ENCODE measurements around the gene DLG2. TPM values are rescaled to one million over a fixed set of nuclear protein-coding genes. Genes with fewer than 3 reads are reported as not detected.
A peak's percentile ranks its signal among the peaks of the same experiment; 100 is the strongest.

The DLG2 gene
- polyA plus RNA-seq, 1 donor, result 8.1 TPM

- H3K9me3 ChIP-seq (ENCODE audit: control insufficient read depth, low read depth, low read length), result no peaks in the 10 kb centered on the region
- no peak overlapping the region for H3K27ac ChIP-seq (ENCODE audit: low read length)
- H3K27me3 ChIP-seq (ENCODE audit: control insufficient read depth, insufficient read depth, low read length), result no peaks in the 10 kb centered on the region
- no peak for DNase-seq
- no peak overlapping the region for H3K4me3 ChIP-seq (ENCODE audit: low read length)
- peaks cover 4% of the 10 kb centered on the region for H3K4me1 ChIP-seq (ENCODE audit: control insufficient read depth, insufficient read depth, low read length)
- no peaks in the 10 kb centered on the region for H3K36me3 ChIP-seq (ENCODE audit: control insufficient read depth, insufficient read depth, low read length)
- no CpG with 5 or more reads among the region's 5 CpGs for whole genome bisulfite sequencing (ENCODE audit: insufficient coverage, low lambda C conversion rate)
Measured at GRCh38 chr11:83549984-83550667, 2077.0 kb downstream of the DLG2 start.

- H3K4me3 ChIP-seq (ENCODE audit: low read length), result no peak overlapping the region
- no peaks in the 10 kb centered on the region for H3K36me3 ChIP-seq (ENCODE audit: control insufficient read depth, insufficient read depth, low read length)
- DNase-seq, result no peak
- no peak overlapping the region for H3K27ac ChIP-seq (ENCODE audit: low read length)
- no peaks in the 10 kb centered on the region for H3K27me3 ChIP-seq (ENCODE audit: control insufficient read depth, insufficient read depth, low read length)
- no peaks in the 10 kb centered on the region for H3K9me3 ChIP-seq (ENCODE audit: control insufficient read depth, low read depth, low read length)
- no CpG with 5 or more reads among the region's 3 CpGs for WGBS (ENCODE audit: insufficient coverage, low lambda C conversion rate)
- peaks cover 26% of the 10 kb centered on the region for H3K4me1 ChIP-seq (ENCODE audit: control insufficient read depth, insufficient read depth, low read length)
Measured at GRCh38 chr11:83546368-83546767, 2080.8 kb downstream of the DLG2 start.

- Histone ChIP-seq H3K27ac (ENCODE audit: low read length) (no peak overlapping the region), H3K27me3 (ENCODE audit: control insufficient read depth, insufficient read depth, low read length) (no peaks in the 10 kb centered on the region), H3K4me3 (ENCODE audit: low read length) (no peak overlapping the region), H3K4me1 (ENCODE audit: control insufficient read depth, insufficient read depth, low read length) (peaks cover 26% of the 10 kb centered on the region), H3K36me3 (ENCODE audit: control insufficient read depth, insufficient read depth, low read length) (no peaks in the 10 kb centered on the region), H3K9me3 (ENCODE audit: control insufficient read depth, low read depth, low read length) (no peaks in the 10 kb centered on the region)
- DNase-seq, result no peak
- no CpG with 5 or more reads among the region's 6 CpGs for whole genome bisulfite sequencing (ENCODE audit: insufficient coverage, low lambda C conversion rate)
Measured at GRCh38 chr11:83545494-83546260, 2081.5 kb downstream of the DLG2 start.

GRCh38 chr11:83544846-83545245 lies 2082.3 kb downstream of the DLG2 start:
- no peak for DNase-seq
- H3K4me1 ChIP-seq (ENCODE audit: control insufficient read depth, insufficient read depth, low read length), result peaks cover 26% of the 10 kb centered on the region
- no CpG with 5 or more reads among the region's 1 CpG for WGBS (ENCODE audit: insufficient coverage, low lambda C conversion rate)
- peak overlapping the region; percentile 90 for H3K27ac ChIP-seq (ENCODE audit: low read length)
- no peak overlapping the region for H3K4me3 ChIP-seq (ENCODE audit: low read length)
- no peaks in the 10 kb centered on the region for H3K9me3 ChIP-seq (ENCODE audit: control insufficient read depth, low read depth, low read length)
- no peaks in the 10 kb centered on the region for H3K27me3 ChIP-seq (ENCODE audit: control insufficient read depth, insufficient read depth, low read length)
- H3K36me3 ChIP-seq (ENCODE audit: control insufficient read depth, insufficient read depth, low read length), result no peaks in the 10 kb centered on the region

GRCh38 chr11:83543706-83544439 lies 2083.3 kb downstream of the DLG2 start:
- Histone ChIP-seq H3K4me3 (ENCODE audit: low read length) (no peak overlapping the region), H3K4me1 (ENCODE audit: control insufficient read depth, insufficient read depth, low read length) (peaks cover 26% of the 10 kb centered on the region), H3K36me3 (ENCODE audit: control insufficient read depth, insufficient read depth, low read length) (no peaks in the 10 kb centered on the region), H3K27ac (ENCODE audit: low read length) (peak overlapping the region; percentile 90), H3K27me3 (ENCODE audit: control insufficient read depth, insufficient read depth, low read length) (no peaks in the 10 kb centered on the region), H3K9me3 (ENCODE audit: control insufficient read depth, low read depth, low read length) (no peaks in the 10 kb centered on the region)
- DNase-seq, result peak; percentile 78 to 87
- WGBS (ENCODE audit: insufficient coverage, low lambda C conversion rate), result 46% methylated on average over 2 of the region's 3 CpGs

- Histone ChIP-seq H3K27ac (ENCODE audit: low read length) (no peak overlapping the region), H3K4me1 (ENCODE audit: control insufficient read depth, insufficient read depth, low read length) (peaks cover 26% of the 10 kb centered on the region), H3K27me3 (ENCODE audit: control insufficient read depth, insufficient read depth, low read length) (no peaks in the 10 kb centered on the region), H3K4me3 (ENCODE audit: low read length) (no peak overlapping the region), H3K9me3 (ENCODE audit: control insufficient read depth, low read depth, low read length) (no peaks in the 10 kb centered on the region), H3K36me3 (ENCODE audit: control insufficient read depth, insufficient read depth, low read length) (no peaks in the 10 kb centered on the region)
- DNase-seq, result no peak
- no CpG with 5 or more reads among the region's 2 CpGs for WGBS (ENCODE audit: insufficient coverage, low lambda C conversion rate)
Measured at GRCh38 chr11:83542861-83543260, 2084.3 kb downstream of the DLG2 start.

DNA sequence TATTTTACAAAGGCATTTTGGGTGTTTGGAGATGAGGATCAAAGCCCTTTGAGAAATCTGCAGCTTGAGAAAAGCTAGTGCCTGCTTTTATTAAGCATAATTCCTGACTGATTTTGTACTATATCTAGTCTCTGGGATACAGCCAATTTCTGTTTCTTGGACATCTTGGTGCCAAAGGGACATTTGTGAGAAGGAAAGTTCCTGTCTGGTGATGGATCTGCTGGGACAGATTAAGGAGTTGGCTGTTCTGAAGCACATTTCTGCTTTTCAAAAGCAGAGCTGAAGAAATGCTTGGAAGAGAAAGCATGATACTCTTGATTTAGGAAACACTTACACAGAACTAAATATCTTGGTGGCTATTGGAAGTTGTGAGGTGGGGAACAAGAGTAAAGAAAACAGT lies 2086.4 kb downstream of the DLG2 start:
- peaks cover 26% of the 10 kb centered on the region for H3K4me1 ChIP-seq (ENCODE audit: control insufficient read depth, insufficient read depth, low read length)
- no peaks in the 10 kb centered on the region for H3K36me3 ChIP-seq (ENCODE audit: control insufficient read depth, insufficient read depth, low read length)
- no peaks in the 10 kb centered on the region for H3K9me3 ChIP-seq (ENCODE audit: control insufficient read depth, low read depth, low read length)
- DNase-seq, result no peak
- H3K27me3 ChIP-seq (ENCODE audit: control insufficient read depth, insufficient read depth, low read length), result no peaks in the 10 kb centered on the region
- no peak overlapping the region for H3K27ac ChIP-seq (ENCODE audit: low read length)
- H3K4me3 ChIP-seq (ENCODE audit: low read length), result no peak overlapping the region

GRCh38 chr11:83540112-83540675 lies 2086.9 kb downstream of the DLG2 start:
- Histone ChIP-seq H3K9me3 (ENCODE audit: control insufficient read depth, low read depth, low read length) (no peaks in the 10 kb centered on the region), H3K27me3 (ENCODE audit: control insufficient read depth, insufficient read depth, low read length) (no peaks in the 10 kb centered on the region), H3K4me1 (ENCODE audit: control insufficient read depth, insufficient read depth, low read length) (peaks cover 23% of the 10 kb centered on the region), H3K36me3 (ENCODE audit: control insufficient read depth, insufficient read depth, low read length) (no peaks in the 10 kb centered on the region), H3K27ac (ENCODE audit: low read length) (no peak overlapping the region), H3K4me3 (ENCODE audit: low read length) (no peak overlapping the region)
- no CpG with 5 or more reads among the region's 5 CpGs for WGBS (ENCODE audit: insufficient coverage, low lambda C conversion rate)
- no peak for DNase-seq

- Histone ChIP-seq H3K27ac (ENCODE audit: low read length) (no peak overlapping the region), H3K4me3 (ENCODE audit: low read length) (no peak overlapping the region), H3K27me3 (ENCODE audit: control insufficient read depth, insufficient read depth, low read length) (no peaks in the 10 kb centered on the region), H3K4me1 (ENCODE audit: control insufficient read depth, insufficient read depth, low read length) (peaks cover 21% of the 10 kb centered on the region), H3K36me3 (ENCODE audit: control insufficient read depth, insufficient read depth, low read length) (no peaks in the 10 kb centered on the region), H3K9me3 (ENCODE audit: control insufficient read depth, low read depth, low read length) (no peaks in the 10 kb centered on the region)
- no CpG with 5 or more reads among the region's 1 CpG for WGBS (ENCODE audit: insufficient coverage, low lambda C conversion rate)
- no peak for DNase-seq
Measured at GRCh38 chr11:83538286-83538685, 2088.9 kb downstream of the DLG2 start.

DNA sequence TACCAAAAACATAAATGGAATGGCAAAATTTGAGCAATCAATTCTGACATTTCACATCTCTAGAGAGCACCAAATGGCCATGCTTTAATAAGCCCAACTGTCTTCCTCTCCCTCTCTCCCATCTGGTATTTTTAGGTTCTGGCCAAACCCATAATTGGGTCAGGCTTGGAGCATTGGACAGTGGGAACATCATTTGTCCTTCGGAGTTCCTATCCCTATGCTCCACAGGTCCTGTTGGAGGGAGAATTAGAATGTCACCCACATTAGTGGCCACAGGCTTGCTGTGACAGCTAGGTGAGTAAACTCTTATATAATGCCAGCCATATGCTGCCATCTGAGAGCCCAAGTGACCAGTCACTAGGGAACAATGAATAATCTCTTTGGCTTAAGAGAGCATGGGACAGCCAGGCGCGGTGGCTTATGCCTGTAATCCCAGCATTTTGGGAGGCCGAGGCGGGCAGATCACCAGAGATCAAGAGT lies 2090.0 kb downstream of the DLG2 start:
- WGBS (ENCODE audit: insufficient coverage, low lambda C conversion rate), result no CpG with 5 or more reads among the region's 5 CpGs
- DNase-seq, result no peak
- Histone ChIP-seq H3K9me3 (ENCODE audit: control insufficient read depth, low read depth, low read length) (no peaks in the 10 kb centered on the region), H3K4me1 (ENCODE audit: control insufficient read depth, insufficient read depth, low read length) (peaks cover 18% of the 10 kb centered on the region), H3K4me3 (ENCODE audit: low read length) (no peak overlapping the region), H3K27ac (ENCODE audit: low read length) (no peak overlapping the region), H3K36me3 (ENCODE audit: control insufficient read depth, insufficient read depth, low read length) (no peaks in the 10 kb centered on the region), H3K27me3 (ENCODE audit: control insufficient read depth, insufficient read depth, low read length) (no peaks in the 10 kb centered on the region)
